Mucosa of gallbladder (tissue), 1 donor: ENCODE data around the gene RASD1. TPM values are rescaled to one million over a fixed set of nuclear protein-coding genes. Genes with fewer than 3 reads are reported as not detected.
"Not testable (repeated sequence)": the region's sequence is repeated elsewhere in the genome, so short reads cannot be mapped to it uniquely, and the experiment has no call there.

Experiments
- DNase-seq: peaks from one replicate; pipeline ENCODE4 v3.0.0-alpha.2; 2020; ENCODE audit warnings: low spot score
- total RNA-seq: library from RNA; stranded (reverse); gene quantifications from one replicate; pipeline ENCODE4 v1.2.1, GENCODE V29; 2021
- donor health status: DM: no; HTN: no; CAD: no.

RASD1 gene
- total RNA-seq, 1 donor from 2014 or later: 4.6 TPM

GRCh38 chr17:17469358-17469757 is 26.8 kb downstream of the RASD1 start:
- DNase-seq: no peak

GRCh38 chr17:17468217-17469010 is 27.8 kb downstream of the RASD1 start:
- no peak for DNase-seq

- DNase-seq: no peak
Measured at GRCh38 chr17:17467720-17468119, 28.5 kb downstream of the RASD1 start.

- DNase-seq: no peak
Measured at GRCh38 chr17:17467016-17467415, 29.2 kb downstream of the RASD1 start.

- no peak for DNase-seq
Measured at GRCh38 chr17:17466511-17466910, 29.7 kb downstream of the RASD1 start.

GRCh38 chr17:17465878-17466277 is 30.3 kb downstream of the RASD1 start:
- DNase-seq: not testable (repeated sequence)

GRCh38 chr17:17463821-17464220 is 32.4 kb downstream of the RASD1 start:
- no peak for DNase-seq

GRCh38 chr17:17462048-17462824 is 34.0 kb downstream of the RASD1 start:
- no peak for DNase-seq

GRCh38 chr17:17460038-17460437 is 36.2 kb downstream of the RASD1 start:
- DNase-seq: no peak

- DNase-seq: no peak
Measured at GRCh38 chr17:17457680-17458079, 38.5 kb downstream of the RASD1 start.

GRCh38 chr17:17456251-17456650 is 39.9 kb downstream of the RASD1 start:
- no peak for DNase-seq

- DNase-seq: no peak
Measured at GRCh38 chr17:17455173-17455572, 41.0 kb downstream of the RASD1 start.

GRCh38 chr17:17454700-17455099 is 41.5 kb downstream of the RASD1 start:
- DNase-seq: not testable (repeated sequence)

- DNase-seq: no peak
Measured at GRCh38 chr17:17454276-17454675, 41.9 kb downstream of the RASD1 start.

GRCh38 chr17:17453088-17453487 is 43.1 kb downstream of the RASD1 start:
- DNase-seq: no peak

GRCh38 chr17:17448723-17449122 is 47.5 kb downstream of the RASD1 start:
- no peak for DNase-seq

- DNase-seq: no peak
Measured at GRCh38 chr17:17448076-17448475, 48.1 kb downstream of the RASD1 start.

GRCh38 chr17:17447264-17447663 is 48.9 kb downstream of the RASD1 start:
- DNase-seq: no peak

- DNase-seq: no peak
Measured at GRCh38 chr17:17446666-17447155, 49.5 kb downstream of the RASD1 start.

GRCh38 chr17:17445925-17446665 is 50.1 kb downstream of the RASD1 start:
- DNase-seq: peak; percentile 78

- DNase-seq: no peak
Measured at GRCh38 chr17:17445296-17445924, 50.8 kb downstream of the RASD1 start.
